OCI-LY7 (cell line): ENCODE data around the gene KRTAP10-10. TPM values are rescaled to one million over a fixed set of nuclear protein-coding genes. Genes with fewer than 3 reads are reported as not detected.

Experiments used
- BruUV-seq: library from RNA; stranded (reverse); fragments of 400-500 nt; replicated peaks from 2 replicates; lab custom pipeline; 2021; lab: Mats Ljungman, UMichigan
- CTCF ChIA-PET: fragments of 300-600 bp; sonication (Branson Sonifier 250); formaldehyde crosslinking; loops from one replicate; lab custom pipeline; 2022; ENCODE audit warnings: antibody characterized with exemption; ENCODE audit not compliant: unreplicated experiment; lab: Charles Lee
- POLR2A ChIA-PET: fragments of 300-600 bp; sonication (Branson Sonifier 250); formaldehyde crosslinking; loops from one replicate; lab custom pipeline; 2022; ENCODE audit warnings: antibody characterized with exemption; lab: Charles Lee
- DNase-seq: peaks from one replicate; pipeline ENCODE4 v3.0.0-alpha.2; 2015; ENCODE audit warnings: low spot score
- H2AFZ ChIP-seq: fragments of 200-600 bp; sonication (generic), shearing (Covaris generic); 2 replicates; pipeline ENCODE4 v1.6.1; 2014; ENCODE audit warnings: mild to moderate bottlenecking, antibody characterized with exemption, low read length, moderate library complexity
- H3K27ac ChIP-seq: fragments of 200-600 bp; sonication (generic); 2 replicates; pipeline ENCODE4 v1.5.1; 2014; ENCODE audit warnings: mixed run types, low read depth, mild to moderate bottlenecking, moderate library complexity, low read length, inconsistent platforms; ENCODE audit not compliant: poor library complexity, severe bottlenecking
- H3K36me3 ChIP-seq: fragments of 200-600 bp; sonication (generic); 2 replicates; pipeline ENCODE4 v1.6.1; 2014; ENCODE audit warnings: mild to moderate bottlenecking, antibody characterized with exemption, low read length, moderate library complexity, mixed read lengths; ENCODE audit not compliant: insufficient read depth
- H3K4me1 ChIP-seq: fragments of 200-600 bp; sonication (generic); 2 replicates; pipeline ENCODE4 v1.5.1; 2014; ENCODE audit warnings: mild to moderate bottlenecking, low read length; ENCODE audit not compliant: insufficient read depth, poor library complexity, severe bottlenecking
- H3K4me2 ChIP-seq: fragments of 200-600 bp; sonication (generic); 2 replicates; pipeline ENCODE4 v1.6.1; 2014; ENCODE audit warnings: mild to moderate bottlenecking, low read length
- H3K4me3 ChIP-seq: fragments of 200-600 bp; sonication (generic); 2 replicates; pipeline ENCODE4 v1.5.1; 2014; ENCODE audit warnings: mild to moderate bottlenecking, low read depth, low read length; ENCODE audit not compliant: poor library complexity, severe bottlenecking
- H3K79me2 ChIP-seq: fragments of 200-600 bp; sonication (generic); 2 replicates; pipeline ENCODE4 v1.6.1; 2016; ENCODE audit warnings: low read depth, mild to moderate bottlenecking, low read length, moderate library complexity, mixed read lengths; ENCODE audit not compliant: insufficient read depth
- H3K9me2 ChIP-seq: fragments of 200-600 bp; sonication (generic); 2 replicates; pipeline ENCODE4 v1.6.1; 2016; ENCODE audit warnings: mild to moderate bottlenecking, low read length, mixed read lengths; ENCODE audit not compliant: insufficient read depth
- H3K9me3 ChIP-seq: fragments of 200-600 bp; sonication (generic); 2 replicates; pipeline ENCODE4 v1.6.1; 2014; ENCODE audit warnings: mild to moderate bottlenecking, mixed run types, low read length, mixed read lengths
- H4K20me1 ChIP-seq: fragments of 200-600 bp; sonication (generic); 2 replicates; pipeline ENCODE4 v1.6.1; 2014; ENCODE audit warnings: mild to moderate bottlenecking, antibody characterized with exemption, low read length, moderate library complexity, mixed read lengths; ENCODE audit not compliant: insufficient read depth
- CTCF ChIP-seq: fragments of 200-600 bp; sonication (generic); conservative IDR thresholded peaks from 2 replicates; pipeline ENCODE4 v1.5.1; 2014; ENCODE audit warnings: mild to moderate bottlenecking, antibody characterized with exemption, low read length, moderate library complexity, mixed read lengths
- EZH2phosphoT487 ChIP-seq: fragments of 200-600 bp; sonication (generic); IDR thresholded peaks from 2 replicates; pipeline ENCODE4 v1.6.1; 2018; ENCODE audit warnings: low read depth, borderline replicate concordance, mild to moderate bottlenecking, mixed run types, antibody characterized with exemption, low read length, moderate library complexity, mixed read lengths
- intact Hi-C: fragments of 100-400 bp; cut with micrococcal nuclease; formaldehyde crosslinking; loops from one replicate; pipeline ENCODE4 v1.10.0; 2022; ENCODE audit not compliant: unreplicated experiment
- total RNA-seq, 2 experiments: library from RNA; depleted of rRNA in 1 of 2; stranded (reverse); fragments of >200 nt in 1 of 2; shearing (Covaris generic) in 1 of 2; gene quantifications; 2 replicates each; pipeline ENCODE4 v1.2.3, GENCODE V29; 2014 to 2022

KRTAP10-10 gene
- total RNA-seq, 2 experiments from 2014 or later, result not detected

- DNase-seq, result no peak
- POLR2A ChIA-PET, result no interaction called here
- intact Hi-C loops, result no loop called here
Observed at GRCh38 chr21:44603109-44603875, 33.9 kb upstream of the KRTAP10-10 start.

DNA sequence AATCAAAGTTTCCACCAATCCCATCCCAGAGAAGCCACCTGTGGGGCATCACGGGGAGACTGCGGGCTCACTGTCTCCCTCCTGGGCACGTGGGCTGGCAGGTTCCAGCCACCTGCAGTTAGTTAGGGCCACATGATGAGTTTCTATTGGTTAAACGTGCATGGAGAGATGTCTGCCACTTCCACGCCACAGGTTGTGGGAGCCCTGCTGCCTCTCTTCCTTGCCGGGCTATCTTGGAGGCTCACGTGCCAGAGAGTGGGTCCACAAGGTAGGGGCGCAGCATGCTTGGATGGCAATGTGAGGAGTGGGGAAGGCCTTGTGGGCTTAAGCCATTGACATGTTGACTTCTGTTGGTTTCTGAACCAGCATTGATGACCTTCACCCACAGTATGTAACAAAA lies 33.2 kb upstream of the KRTAP10-10 start:
- no peaks in the 10 kb centered on the region for H3K9me2 ChIP-seq
- TF ChIP-seq CTCF (no peak), EZH2phosphoT487 (no peak)
- H3K9me3 ChIP-seq, result no peaks in the 10 kb centered on the region
- no TSS peak for BruUV-seq
- H4K20me1 ChIP-seq, result no peaks in the 10 kb centered on the region
- CTCF ChIA-PET, result no interaction called here
- POLR2A ChIA-PET, result no interaction called here
- H3K36me3 ChIP-seq, result no peaks in the 10 kb centered on the region
- no peak overlapping the region for H3K4me3 ChIP-seq
- H3K4me1 ChIP-seq, result no peaks in the 10 kb centered on the region
- no peak overlapping the region for H3K27ac ChIP-seq
- no peak for DNase-seq
- H3K4me2 ChIP-seq, result no peak overlapping the region
- H3K79me2 ChIP-seq, result no peaks in the 10 kb centered on the region
- H2AFZ ChIP-seq, result no peak overlapping the region
- intact Hi-C loops, result no loop called here

More at GRCh38 chr21:44603109-44603875, 33.9 kb upstream of the KRTAP10-10 start:
- TF ChIP-seq CTCF (no peak), EZH2phosphoT487 (no peak)
- Histone ChIP-seq H3K4me2 (no peak overlapping the region), H3K27ac (no peak overlapping the region), H3K79me2 (no peaks in the 10 kb centered on the region), H3K9me2 (no peaks in the 10 kb centered on the region), H3K36me3 (no peaks in the 10 kb centered on the region), H4K20me1 (no peaks in the 10 kb centered on the region), H3K4me1 (no peaks in the 10 kb centered on the region), H2AFZ (no peak overlapping the region), H3K9me3 (no peaks in the 10 kb centered on the region), H3K4me3 (no peak overlapping the region)
- CTCF ChIA-PET, result no interaction called here
- BruUV-seq, result no TSS peak

DNA sequence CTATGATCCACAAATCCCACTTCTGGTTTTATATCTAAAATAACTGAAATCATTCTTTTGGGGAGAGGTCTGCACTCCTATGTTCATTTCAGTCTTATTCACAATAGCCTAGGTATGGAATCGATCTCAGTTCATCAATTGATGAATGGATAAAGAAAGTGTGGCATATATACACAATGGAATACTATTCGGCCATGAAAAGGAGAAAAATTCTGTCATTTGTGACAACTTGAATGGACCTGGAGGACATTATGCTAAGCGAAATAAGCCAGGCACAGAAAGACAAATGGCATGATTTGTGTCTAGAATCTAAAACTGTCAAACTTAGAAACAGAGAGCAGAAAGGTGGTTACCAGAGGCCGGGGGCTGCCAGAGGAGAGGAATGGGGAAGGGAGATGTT lies 30.7 kb upstream of the KRTAP10-10 start:
- intact Hi-C loops, result no loop called here
- no TSS peak for BruUV-seq
- Histone ChIP-seq H3K27ac (no peak overlapping the region), H2AFZ (no peak overlapping the region), H3K4me3 (no peak overlapping the region), H3K4me2 (no peak overlapping the region), H3K79me2 (no peaks in the 10 kb centered on the region), H3K9me3 (0 out of 2 replicates have a peak, but pooled peaks cover 9% of the 10 kb centered on the region), H3K36me3 (no peaks in the 10 kb centered on the region), H4K20me1 (no peaks in the 10 kb centered on the region), H3K4me1 (no peaks in the 10 kb centered on the region), H3K9me2 (no peaks in the 10 kb centered on the region)
- TF ChIP-seq CTCF, result no peak
- TF ChIP-seq EZH2phosphoT487, result no peak
- ChIA-PET CTCF (no interaction called here), POLR2A (no interaction called here)
- DNase-seq, result no peak
